GM12872 (cell line): Measurements from ENCODE around the gene TERT.

Experiments used
- CTCF ChIP-seq: IDR thresholded peaks from 3 replicates; pipeline ENCODE4 v1.5.1; 2011; ENCODE audit warnings: low read depth, mild to moderate bottlenecking, low read length, moderate library complexity; ENCODE audit not compliant: insufficient read depth

The TERT gene

GRCh38 chr5:1279443-1280151 is 15.3 kb downstream of the TERT start:
- no peak for TF ChIP-seq CTCF

GRCh38 chr5:1278656-1279442 is 16.0 kb downstream of the TERT start:
- TF ChIP-seq CTCF = no peak

DNA sequence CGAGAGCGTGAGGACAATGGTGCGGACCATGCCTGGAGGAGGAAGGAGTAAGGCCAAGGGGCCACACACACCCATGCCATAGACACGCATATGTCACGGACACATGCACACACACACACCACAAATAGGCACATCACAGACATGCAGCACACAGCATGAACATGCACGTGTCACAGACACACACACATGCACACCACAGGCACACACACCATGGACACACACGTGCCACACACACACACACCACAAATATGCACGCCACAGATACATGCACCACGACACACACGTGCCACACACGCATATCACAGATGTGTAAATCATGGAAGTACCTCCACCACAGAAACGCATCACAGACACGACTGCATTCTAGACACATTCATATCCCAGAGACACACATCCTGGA is 16.7 kb downstream of the TERT start:
- TF ChIP-seq CTCF = no peak

DNA sequence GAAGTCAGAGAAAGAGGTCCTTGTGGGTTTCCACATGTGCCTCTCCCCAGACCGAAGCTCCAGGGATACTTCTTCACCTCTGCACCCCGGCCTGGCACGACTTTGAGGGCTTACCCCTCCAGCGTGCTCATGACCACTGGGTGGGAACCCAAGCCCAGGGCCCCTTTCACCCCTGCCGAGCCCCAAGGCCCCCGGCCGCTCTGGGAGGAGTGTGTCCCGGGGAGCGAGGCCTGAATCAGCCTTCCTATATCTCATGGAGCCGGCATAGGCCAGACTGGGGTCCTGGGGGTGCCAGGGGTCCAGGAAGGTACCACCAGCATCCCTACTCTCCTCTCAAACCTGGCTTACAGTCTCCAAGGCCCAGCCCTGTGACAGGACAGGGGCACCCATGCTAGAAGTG is 17.1 kb downstream of the TERT start:
- no peak for TF ChIP-seq CTCF

DNA sequence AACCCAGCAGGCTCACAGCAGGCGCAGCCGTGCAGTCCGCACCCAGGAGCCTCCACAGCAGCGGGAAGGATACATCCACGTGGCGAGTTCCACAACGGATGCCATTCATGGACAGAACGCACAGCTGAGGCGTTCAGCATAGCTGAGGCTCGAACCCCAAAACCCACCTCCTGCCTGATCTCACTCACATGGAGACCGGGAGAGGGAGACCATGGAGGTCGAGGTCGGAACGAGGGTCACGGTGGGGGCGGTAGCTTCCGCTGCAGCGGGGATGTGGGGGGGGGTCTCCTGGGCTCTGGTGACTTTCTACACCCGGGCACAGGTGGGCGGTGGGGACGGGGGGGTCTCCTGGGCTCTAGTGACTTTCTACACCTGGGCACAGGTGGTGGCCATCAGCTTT is 17.5 kb downstream of the TERT start:
- TF ChIP-seq CTCF = no peak

GRCh38 chr5:1276930-1277329 is 17.9 kb downstream of the TERT start:
- no peak for TF ChIP-seq CTCF

DNA sequence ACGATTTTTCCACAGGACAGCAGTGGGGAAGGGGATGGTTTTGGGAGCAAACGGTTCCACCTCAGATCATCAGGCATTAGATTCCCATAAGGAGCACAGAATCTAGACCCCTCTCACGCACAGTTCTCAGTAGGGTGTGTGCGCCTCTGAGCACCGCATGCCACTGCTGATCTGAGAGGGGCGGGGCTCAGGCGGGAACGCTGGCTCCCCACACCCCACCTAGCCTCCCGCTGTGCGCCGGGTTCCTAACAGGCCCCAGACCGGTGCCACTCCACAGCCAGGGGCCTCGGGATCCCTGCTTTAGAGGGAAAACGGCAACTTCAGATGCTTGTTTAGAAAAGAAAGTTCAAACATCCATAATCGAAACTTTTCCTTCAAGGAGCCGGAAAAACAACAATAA is 20.4 kb downstream of the TERT start:
- no peak for TF ChIP-seq CTCF
